ENCODE results near the gene TCF12.
"Not testable (repeated sequence)": the region's sequence is repeated elsewhere in the genome, so short reads cannot be mapped to it uniquely, and the experiment has no call there.

TCF12 gene

GRCh38 chr15:57094321-57095257, 176.1 kb downstream of the TCF12 start:
- H3K4me3 ChIP-seq (ENCODE audit: low read length), result no peak overlapping the region
- DNase-seq (ENCODE audit: low read depth), result no peak
- no peak for TF ChIP-seq CTCF (conservative IDR thresholded peaks at IDR 0.05; ENCODE audit: low read length)

DNA sequence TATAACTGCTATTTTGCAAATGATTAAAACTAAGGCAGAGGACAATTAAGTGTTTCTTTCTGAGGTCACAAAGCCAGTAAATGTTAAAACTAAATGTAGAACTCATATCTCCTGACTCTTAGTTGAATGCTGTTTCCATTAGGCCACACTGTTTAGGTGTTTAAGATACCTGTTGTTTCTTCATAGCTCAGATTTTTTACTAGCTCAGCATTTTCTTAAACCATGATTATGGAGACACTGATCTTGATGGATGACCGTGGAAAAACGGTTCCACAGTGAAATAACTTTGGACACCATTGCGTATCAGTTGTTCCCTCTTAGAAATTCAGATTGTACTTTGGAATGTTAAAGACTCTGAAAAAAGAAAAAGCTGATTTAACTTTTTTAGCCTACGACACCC, 177.5 kb downstream of the TCF12 start:
- no peak for DNase-seq (ENCODE audit: low read depth)
- no peak overlapping the region for H3K4me3 ChIP-seq (ENCODE audit: low read length)
- TF ChIP-seq CTCF (conservative IDR thresholded peaks at IDR 0.05; ENCODE audit: low read length), result no peak

DNA sequence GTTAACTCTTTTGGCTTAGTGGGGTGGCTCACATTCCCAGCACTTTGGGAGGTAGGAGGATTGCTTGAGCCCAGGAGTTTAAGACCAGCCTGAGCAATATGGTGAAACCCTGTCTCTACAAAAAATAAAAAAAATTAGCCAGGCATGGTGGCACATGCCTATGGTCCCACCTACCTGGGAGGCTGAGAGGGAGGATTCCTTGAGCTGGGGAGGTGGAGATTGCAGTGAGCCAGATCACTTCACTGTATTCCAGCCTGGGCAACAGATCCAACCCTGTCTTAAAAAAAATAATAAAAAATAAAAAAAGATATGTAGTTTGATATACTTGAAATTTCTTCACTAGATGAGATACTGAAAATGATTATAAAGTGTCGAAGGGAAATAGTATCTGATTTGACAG, 178.8 kb downstream of the TCF12 start:
- no peak for DNase-seq (ENCODE audit: low read depth)
- H3K4me3 ChIP-seq (ENCODE audit: low read length), result no peak overlapping the region
- TF ChIP-seq CTCF (conservative IDR thresholded peaks at IDR 0.05; ENCODE audit: low read length), result no peak

DNA sequence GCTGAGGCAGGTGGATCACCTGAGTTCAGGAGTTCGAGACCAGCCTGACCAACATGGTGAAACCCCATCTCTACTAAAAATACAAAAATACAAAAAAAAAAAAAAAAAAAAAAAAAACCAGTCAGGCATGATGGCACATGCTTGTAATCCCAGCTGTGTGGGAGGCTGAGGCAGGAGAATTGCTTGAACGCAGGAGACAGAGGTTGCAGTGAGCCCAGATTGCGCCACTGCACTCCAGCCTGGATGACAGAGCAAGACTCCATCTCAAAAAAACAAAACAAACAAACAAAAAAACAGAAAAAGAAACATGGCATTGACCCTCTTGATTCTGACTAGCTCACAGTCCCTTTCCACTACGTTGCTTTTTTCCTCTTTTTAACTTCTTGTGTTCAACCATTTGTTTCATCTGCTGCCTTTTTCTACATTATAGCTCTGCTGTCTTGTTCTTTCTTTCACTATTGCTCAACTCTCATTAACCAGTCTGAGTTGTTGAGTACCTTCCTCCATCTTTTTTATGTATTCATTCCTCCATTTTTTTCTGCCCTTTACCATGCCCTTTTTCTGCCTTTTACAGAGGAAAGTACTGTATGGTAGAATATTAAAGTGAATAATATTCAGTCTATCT, 179.6 kb downstream of the TCF12 start:
- not testable (repeated sequence) for DNase-seq (ENCODE audit: low read depth); H3K4me3 ChIP-seq (ENCODE audit: low read length)

- no peak for DNase-seq (ENCODE audit: low read depth)
- H3K4me3 ChIP-seq (ENCODE audit: low read length), result no peak overlapping the region
- no peak for TF ChIP-seq CTCF (conservative IDR thresholded peaks at IDR 0.05; ENCODE audit: low read length)
Observed at GRCh38 chr15:57098896-57099295, 180.5 kb downstream of the TCF12 start.

DNA sequence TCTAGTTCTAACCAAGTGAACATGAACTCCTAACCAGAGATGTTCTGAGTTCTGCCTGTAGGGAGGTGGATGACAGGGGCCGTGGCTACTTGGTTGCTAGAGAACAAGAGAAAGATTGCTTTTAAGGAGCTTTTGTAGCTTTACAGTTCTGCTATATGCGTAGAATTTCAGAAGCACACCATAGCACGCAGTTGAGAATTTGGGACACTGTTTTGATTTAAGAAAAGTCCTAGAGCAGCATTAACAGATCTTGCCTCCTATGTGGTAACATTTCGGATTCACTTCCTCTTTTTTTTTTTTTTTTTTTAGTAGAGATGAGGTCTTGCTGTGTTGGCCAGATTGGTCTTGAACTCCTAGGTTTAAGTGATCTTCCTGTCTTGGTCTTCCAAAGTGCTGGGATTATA, 181.7 kb downstream of the TCF12 start:
- H3K4me3 ChIP-seq (ENCODE audit: low read length), result no peak overlapping the region
- TF ChIP-seq CTCF (conservative IDR thresholded peaks at IDR 0.05; ENCODE audit: low read length), result no peak
- DNase-seq (ENCODE audit: low read depth), result no peak

GRCh38 chr15:57102858-57103257, 184.4 kb downstream of the TCF12 start:
- DNase-seq (ENCODE audit: low read depth), result no peak
- no peak for TF ChIP-seq CTCF (conservative IDR thresholded peaks at IDR 0.05; ENCODE audit: low read length)
- no peak overlapping the region for H3K4me3 ChIP-seq (ENCODE audit: low read length)
